Measurements from ENCODE around the gene RELL2.

Gene RELL2

GRCh38 chr5:141680178-141680577 is 43.4 kb downstream of the RELL2 start:
- DNase-seq (ENCODE audit: low read depth) = no peak

- no peak for DNase-seq (ENCODE audit: low read depth)
Observed at GRCh38 chr5:141680751-141681201, 44.0 kb downstream of the RELL2 start.

GRCh38 chr5:141681295-141681694 is 44.5 kb downstream of the RELL2 start:
- no peak for DNase-seq (ENCODE audit: low read depth)

- DNase-seq (ENCODE audit: low read depth) = no peak
Observed at GRCh38 chr5:141681695-141682641, 45.2 kb downstream of the RELL2 start, which contains the start of gene ARAP3. Gene ARAP3, minus strand, starts transcription at chr5:141682230. Its CDS starts 1,744 bp downstream, at chr5:141680486.

- no peak for DNase-seq (ENCODE audit: low read depth)
Observed at GRCh38 chr5:141683596-141684141, 46.9 kb downstream of the RELL2 start.

GRCh38 chr5:141685591-141685990 is 48.8 kb downstream of the RELL2 start:
- no peak for DNase-seq (ENCODE audit: low read depth)

- no peak for DNase-seq (ENCODE audit: low read depth)
Observed at GRCh38 chr5:141686648-141687416, 50.0 kb downstream of the RELL2 start.

Measured in activated T-helper 1 cell treated with Interleukin-2 at 50 U/mL for 16 hours (primary cell).